Medulla oblongata (tissue), 1 donor: ENCODE data around the gene SIGMAR1.
A peak's percentile ranks its signal among the peaks of the same experiment; 100 is the strongest.
"Not testable (repeated sequence)": the region's sequence is repeated elsewhere in the genome, so short reads cannot be mapped to it uniquely, and the experiment has no call there.

Experiments used
- DNase-seq: peaks from one replicate; pipeline ENCODE4 v3.0.0-alpha.2; 2015; ENCODE audit errors: extremely low spot score

Gene SIGMAR1

GRCh38 chr9:34654323-34655051, 16.9 kb upstream of the SIGMAR1 start:
- DNase-seq = peak; percentile 76

DNA sequence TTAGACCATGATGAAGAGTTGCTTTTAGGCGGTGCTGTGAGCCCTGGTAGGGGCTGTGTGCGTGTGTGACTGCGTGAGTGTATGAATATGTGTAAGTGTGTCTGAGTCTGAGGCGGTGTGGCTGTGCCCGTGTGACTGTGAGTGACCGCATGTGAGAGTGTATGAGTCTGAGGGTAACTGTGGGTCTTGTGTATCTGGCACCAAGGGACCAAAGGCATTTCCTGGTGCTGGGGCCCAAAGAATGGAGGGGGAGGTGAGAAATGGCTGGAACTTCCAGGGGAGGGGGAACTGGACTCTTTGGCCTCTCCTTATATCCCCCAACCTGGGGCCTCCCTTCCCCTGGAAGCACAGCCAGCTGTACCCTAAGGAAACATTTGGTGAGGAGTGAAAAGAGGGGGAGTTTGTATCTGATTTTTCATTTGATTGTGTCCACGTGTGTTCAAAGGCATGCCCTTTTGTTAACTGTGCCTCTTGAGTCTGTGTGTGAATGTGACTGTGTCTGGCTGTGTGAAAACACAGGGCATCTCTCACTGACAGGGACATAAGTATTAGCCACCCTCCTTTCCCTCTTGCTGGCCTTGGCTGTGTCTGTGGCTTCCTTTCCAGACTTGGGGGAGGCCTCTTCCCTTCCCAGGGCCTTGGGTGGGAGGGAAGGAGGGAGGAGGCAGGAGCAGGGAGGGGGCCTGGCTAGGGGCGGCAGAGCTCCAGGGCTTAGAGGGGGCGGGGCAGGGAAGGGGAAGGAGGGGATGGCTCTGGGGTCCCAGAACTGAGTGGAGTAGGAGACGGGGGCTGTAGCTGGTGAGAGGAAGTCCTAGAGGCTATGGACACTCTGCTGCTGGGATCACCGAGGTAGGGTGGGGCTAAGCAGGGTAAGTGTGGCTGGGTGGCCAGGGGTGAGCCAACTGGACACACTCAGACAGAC, 15.8 kb upstream of the SIGMAR1 start:
- DNase-seq = peak; percentile 47

DNA sequence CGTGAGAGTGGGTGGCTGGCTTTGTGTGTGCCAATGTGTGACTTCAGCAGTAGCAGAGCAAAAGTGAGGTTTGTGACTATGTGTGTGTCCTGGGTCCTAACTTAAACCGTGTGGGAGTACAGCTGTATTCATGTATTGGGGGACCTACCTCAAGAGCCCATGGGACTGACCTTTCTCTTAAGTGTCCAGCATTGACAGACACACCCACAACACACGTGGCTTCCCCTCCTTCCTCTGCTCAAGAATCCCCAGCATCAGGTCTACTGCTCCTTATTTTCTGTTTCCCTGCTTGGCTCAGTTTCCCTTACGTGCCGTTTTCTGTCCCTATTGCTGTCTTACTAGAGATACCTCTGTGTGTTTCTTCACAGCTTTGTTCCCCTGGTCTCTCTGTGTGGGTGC, 15.0 kb upstream of the SIGMAR1 start:
- no peak for DNase-seq

- DNase-seq = peak; percentile 95
These were observed 14.5 kb upstream of the SIGMAR1 start, which contains the start of gene IL11RA for GRCh38 chr9:34651876-34652601. IL11RA (plus strand) TSS chr9:34652185; CDS start chr9:34655218, 3,033 bp downstream.

DNA sequence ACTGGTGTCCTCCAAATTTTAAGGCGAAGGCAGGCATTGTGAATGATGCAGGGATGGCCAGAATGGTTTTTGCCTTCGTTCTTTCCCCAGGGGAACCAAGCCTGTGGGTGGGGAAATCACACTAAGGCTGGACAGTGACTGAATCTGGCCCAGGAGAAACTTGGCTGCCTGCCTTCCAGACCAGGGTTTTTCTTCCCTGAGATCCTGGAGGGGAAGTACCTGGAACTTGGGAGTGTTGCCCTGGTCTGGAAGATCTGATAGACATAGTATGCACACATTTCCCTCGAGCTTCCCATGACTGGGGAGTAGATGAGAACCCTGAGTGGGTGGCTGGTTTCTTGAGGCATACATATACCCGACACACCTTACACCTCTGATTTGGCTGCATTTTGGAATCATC, 13.7 kb upstream of the SIGMAR1 start:
- DNase-seq = peak; percentile 45

DNA sequence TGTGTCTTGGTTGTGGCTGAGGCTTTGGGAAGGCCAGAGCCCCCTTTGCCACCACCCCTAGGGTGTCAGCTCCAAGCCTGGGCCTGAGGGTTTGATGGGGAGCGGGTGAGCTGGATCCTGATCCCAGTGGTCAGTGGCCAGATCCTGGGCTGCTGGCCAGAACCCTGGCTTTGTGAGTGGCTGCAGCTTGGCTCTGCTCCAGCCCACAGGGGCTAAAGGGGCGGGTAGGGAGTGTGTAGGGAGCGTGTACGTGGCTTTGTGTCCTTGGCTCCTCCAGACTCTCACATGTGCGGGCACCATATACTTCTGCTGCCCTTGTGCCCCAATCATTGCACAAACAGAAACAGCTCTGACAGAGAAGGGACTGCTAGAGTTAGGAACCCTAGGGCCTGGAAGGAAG, 13.2 kb upstream of the SIGMAR1 start:
- DNase-seq = peak; percentile 52

- no peak for DNase-seq
These were observed 11.1 kb upstream of the SIGMAR1 start for GRCh38 chr9:34648673-34649072.

GRCh38 chr9:34647651-34648050, 10.1 kb upstream of the SIGMAR1 start:
- no peak for DNase-seq

GRCh38 chr9:34647084-34647403, 9.5 kb upstream of the SIGMAR1 start:
- no peak for DNase-seq

GRCh38 chr9:34646211-34647083, 8.9 kb upstream of the SIGMAR1 start, which contains the start of gene GALT:
GALT (plus strand) TSS chr9:34646675; CDS start chr9:34646705, 30 bp downstream.
- DNase-seq = peak; percentile 91

- DNase-seq = no peak
These were observed 7.3 kb upstream of the SIGMAR1 start for GRCh38 chr9:34644766-34645314.

DNA sequence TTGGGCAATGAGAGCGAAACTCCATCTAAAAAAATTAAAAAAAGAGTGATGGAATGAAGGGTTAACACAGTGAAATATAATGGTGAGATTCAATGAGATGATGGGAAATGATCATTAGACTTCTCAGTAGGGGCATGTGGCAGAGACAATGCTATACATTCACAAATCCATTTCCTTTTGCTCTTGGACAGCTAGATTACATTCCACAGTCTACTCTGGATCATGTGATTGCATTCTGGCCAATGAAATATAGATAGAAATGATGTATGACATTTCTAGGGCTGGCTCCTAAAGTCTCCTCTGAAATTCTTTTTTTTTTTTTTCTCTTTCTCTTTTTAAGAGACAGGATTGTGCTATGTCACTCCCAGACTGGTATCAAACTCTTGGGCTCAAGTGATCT, 5.1 kb upstream of the SIGMAR1 start:
- DNase-seq = no peak

- not testable (repeated sequence) for DNase-seq
These were observed 1.7 kb upstream of the SIGMAR1 start for GRCh38 chr9:34639322-34639721.

GRCh38 chr9:34638138-34638445, 505 bp upstream of the SIGMAR1 start:
- no peak for DNase-seq

DNA sequence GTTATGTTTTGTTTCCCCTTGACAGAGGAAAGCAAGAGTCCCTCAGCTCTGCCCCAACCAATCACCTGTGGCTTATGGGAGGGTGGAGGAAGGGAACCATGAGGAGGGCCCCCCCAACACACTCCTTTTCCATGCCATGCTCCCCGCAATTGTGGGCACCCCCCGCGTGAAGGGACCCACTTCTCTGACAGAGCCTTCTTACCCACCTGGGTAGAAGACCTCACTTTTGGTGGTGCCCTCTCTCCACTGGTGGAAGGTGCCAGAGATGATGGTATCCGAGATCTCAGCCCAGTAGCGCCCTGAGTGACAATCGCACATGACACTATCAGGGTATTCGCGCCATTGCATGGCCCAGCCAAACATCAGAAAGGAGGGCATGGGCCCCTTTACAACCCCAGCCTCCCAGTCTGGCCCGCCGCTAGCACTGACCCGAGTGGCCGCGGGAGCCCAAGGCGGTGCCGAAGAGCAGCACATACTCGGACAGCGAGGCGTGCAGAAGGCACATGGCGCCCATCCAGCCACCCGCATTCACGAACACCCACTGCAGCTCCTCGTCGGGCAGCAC, 714 bp downstream of the SIGMAR1 start:
- DNase-seq = no peak

DNA sequence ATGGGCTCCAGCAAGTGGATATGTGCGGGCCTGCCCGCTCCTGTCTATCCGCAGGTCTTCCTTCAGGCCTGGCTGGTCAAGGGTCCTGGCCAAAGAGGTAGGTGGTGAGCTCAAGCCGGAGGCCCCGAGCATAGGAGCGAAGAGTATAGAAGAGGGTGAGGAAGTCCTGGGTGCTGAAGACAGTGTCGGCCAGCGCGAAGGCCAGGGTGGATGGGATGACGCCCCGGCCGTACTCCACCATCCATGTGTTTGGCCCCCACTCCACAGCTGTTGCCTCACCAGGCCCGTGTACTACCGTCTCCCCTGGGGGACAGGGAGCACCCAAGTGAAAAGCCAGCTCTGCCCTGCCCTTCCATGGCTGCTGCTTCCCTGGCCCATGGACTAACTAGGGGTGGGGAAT, 2.0 kb downstream of the SIGMAR1 start:
- no peak for DNase-seq

DNA sequence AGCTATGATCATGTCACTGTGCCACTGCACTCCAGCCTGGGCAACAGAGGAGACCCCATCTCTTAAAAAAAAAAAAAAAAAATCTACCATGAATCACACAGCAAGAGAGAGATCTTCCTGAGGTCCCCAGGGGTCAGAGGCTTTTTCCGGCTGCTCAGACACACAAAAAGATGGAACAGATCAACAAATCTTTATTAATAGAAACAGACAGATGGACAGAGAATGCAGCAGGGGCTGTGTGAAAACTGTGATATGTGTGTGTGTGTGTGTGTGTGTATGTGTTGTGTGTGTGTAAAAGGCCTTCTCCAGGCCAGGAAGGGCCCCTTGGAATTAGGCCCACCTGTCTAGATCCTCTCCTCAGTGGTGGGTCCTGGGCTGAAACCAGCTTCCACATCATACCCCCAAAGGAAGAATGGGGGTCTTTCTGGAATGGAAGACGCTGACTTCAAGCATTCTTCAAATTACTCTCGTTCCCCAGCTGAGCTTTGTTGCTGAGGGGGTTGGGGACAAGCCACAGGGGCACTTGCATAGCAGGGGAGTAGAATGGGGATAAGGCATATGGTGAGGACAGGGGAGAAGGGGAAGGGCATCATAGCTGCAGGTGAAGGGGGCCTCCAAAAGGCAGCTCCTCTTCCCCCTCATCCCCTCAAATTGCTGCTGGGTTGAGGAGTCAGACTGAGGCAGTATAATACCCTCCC, 2.9 kb downstream of the SIGMAR1 start:
- DNase-seq = no peak

DNA sequence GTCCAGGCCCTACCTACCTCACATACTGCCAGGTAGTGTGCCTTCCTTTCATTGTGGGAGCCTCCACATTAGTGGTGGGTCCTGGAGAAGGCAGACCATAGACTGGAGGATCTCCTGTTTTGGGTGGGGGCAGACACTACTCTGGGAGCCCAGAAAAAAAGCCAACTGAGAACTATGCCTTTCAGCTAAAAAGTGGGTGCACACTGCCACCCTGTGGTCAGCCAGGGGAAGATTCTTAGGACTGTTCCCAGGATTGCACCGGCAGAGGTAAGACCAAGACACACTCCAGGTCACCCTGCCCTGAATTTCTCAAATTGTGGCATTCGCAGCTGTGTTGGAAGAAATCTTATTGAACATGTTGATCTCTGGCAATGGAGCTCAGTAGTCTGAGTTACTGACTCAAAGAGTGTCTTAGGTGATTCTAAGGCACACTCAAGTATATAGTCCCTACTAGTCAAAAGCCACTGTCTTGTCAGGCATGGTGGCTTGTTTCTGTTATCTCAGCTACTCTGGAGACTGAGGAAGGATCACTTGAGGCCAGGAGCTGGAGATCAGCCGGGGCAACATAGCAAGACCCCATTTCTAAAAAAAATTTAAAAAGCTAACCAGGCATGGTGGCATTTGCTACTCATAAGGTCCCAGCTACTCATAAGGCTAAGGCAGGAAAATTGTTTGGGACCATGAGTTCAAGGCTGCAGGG, 3.6 kb downstream of the SIGMAR1 start:
- peak; percentile 80 for DNase-seq

- DNase-seq = no peak
These were observed 4.4 kb downstream of the SIGMAR1 start for GRCh38 chr9:34633166-34633565.
